ENCODE measurements around the gene S100A5. TPM values are rescaled to one million over a fixed set of nuclear protein-coding genes. Genes with fewer than 3 reads are reported as not detected.

The S100A5 gene
- total RNA-seq, 1 experiment from 2014 or later: 6.0 TPM

GRCh38 chr1:153503766-153504165 lies 37.0 kb downstream of the S100A5 start:
- no peak for ATAC-seq
- BruUV-seq (replicated peaks): no TSS peak

More at GRCh38 chr1:153503766-153504165, 37.0 kb downstream of the S100A5 start:
- H3K4me3 ChIP-seq (replicated peaks in 1 of 2; ENCODE audit: low read depth in 1 of 2, low read length in 2 of 2): no peak overlapping the region
- H4K20me1 ChIP-seq (ENCODE audit: insufficient read depth): no peaks in the 10 kb centered on the region
- H3K9me2 ChIP-seq (ENCODE audit: insufficient read depth): no peaks in the 10 kb centered on the region
- H2AFZ ChIP-seq (ENCODE audit: low read depth, low read length, poor library complexity, severe bottlenecking): no peak overlapping the region
- H3K79me2 ChIP-seq (ENCODE audit: insufficient read depth, low read length): no peaks in the 10 kb centered on the region
- H3K4me1 ChIP-seq (ENCODE audit: control insufficient read depth in 1 of 2, insufficient read depth in 2 of 2, low read length in 2 of 2): peaks cover 14 to 31% of the 10 kb centered on the region in 2 experiments
- 0 out of 2 replicates have a peak, but pooled peaks cover 3% of the 10 kb centered on the region for H3K27me3 ChIP-seq (ENCODE audit: insufficient read depth, low read length)
- H3K9ac ChIP-seq (ENCODE audit: low read length): no peak overlapping the region
- ChIA-PET POLR2A (no interaction called here), RAD21 (ENCODE audit: low non-redundant PET in 1 of 2, low total read pairs in 2 of 2, uncharacterized antibody in 2 of 2, unreplicated experiment in 2 of 2) (no interaction called here), CTCF (no interaction called here)
- no peak overlapping the region for H3K4me2 ChIP-seq (ENCODE audit: low read length)
- H3K36me3 ChIP-seq (ENCODE audit: control insufficient read depth in 1 of 2, insufficient read depth in 2 of 2, low read length in 2 of 2): no peaks in the 10 kb centered on the region
- H3K9me3 ChIP-seq (ENCODE audit: control insufficient read depth in 1 of 2, insufficient read depth in 1 of 2, low read depth in 1 of 2, low read length in 2 of 2): no peaks in the 10 kb centered on the region
- TF ChIP-seq SIN3A (IDR thresholded peaks at IDR 0.05; ENCODE audit: low read depth) (no peak), EZH2phosphoT487 (IDR thresholded peaks at IDR 0.05; ENCODE audit: borderline replicate concordance) (no peak), YY1 (IDR thresholded peaks at IDR 0.05; ENCODE audit: extremely low read depth, insufficient replicate concordance, low read depth, low read length) (no peak), SRF (IDR thresholded peaks at IDR 0.05; ENCODE audit: low read depth) (no peak), CBX3 (IDR thresholded peaks at IDR 0.05; ENCODE audit: low read depth) (no peak), ZFX (IDR thresholded peaks at IDR 0.05) (no peak), FOSL1 (IDR thresholded peaks at IDR 0.05; ENCODE audit: low read depth) (no peak), ZNF274 (IDR thresholded peaks at IDR 0.05; ENCODE audit: low read depth, low read length) (no peak), ELF1 (IDR thresholded peaks at IDR 0.05; ENCODE audit: borderline replicate concordance, low read depth) (no peak), POLR2A (IDR thresholded peaks at IDR 0.05; ENCODE audit: borderline replicate concordance, extremely low read depth, insufficient read depth, insufficient read length) (no peak)
- TF ChIP-seq, protein P1, sequence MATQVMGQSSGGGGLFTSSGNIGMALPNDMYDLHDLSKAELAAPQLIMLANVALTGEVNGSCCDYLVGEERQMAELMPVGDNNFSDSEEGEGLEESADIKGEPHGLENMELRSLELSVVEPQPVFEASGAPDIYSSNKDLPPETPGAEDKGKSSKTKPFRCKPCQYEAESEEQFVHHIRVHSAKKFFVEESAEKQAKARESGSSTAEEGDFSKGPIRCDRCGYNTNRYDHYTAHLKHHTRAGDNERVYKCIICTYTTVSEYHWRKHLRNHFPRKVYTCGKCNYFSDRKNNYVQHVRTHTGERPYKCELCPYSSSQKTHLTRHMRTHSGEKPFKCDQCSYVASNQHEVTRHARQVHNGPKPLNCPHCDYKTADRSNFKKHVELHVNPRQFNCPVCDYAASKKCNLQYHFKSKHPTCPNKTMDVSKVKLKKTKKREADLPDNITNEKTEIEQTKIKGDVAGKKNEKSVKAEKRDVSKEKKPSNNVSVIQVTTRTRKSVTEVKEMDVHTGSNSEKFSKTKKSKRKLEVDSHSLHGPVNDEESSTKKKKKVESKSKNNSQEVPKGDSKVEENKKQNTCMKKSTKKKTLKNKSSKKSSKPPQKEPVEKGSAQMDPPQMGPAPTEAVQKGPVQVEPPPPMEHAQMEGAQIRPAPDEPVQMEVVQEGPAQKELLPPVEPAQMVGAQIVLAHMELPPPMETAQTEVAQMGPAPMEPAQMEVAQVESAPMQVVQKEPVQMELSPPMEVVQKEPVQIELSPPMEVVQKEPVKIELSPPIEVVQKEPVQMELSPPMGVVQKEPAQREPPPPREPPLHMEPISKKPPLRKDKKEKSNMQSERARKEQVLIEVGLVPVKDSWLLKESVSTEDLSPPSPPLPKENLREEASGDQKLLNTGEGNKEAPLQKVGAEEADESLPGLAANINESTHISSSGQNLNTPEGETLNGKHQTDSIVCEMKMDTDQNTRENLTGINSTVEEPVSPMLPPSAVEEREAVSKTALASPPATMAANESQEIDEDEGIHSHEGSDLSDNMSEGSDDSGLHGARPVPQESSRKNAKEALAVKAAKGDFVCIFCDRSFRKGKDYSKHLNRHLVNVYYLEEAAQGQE (IDR thresholded peaks at IDR 0.05; ENCODE audit: low read depth): no peak
- no peak overlapping the region for H3K27ac ChIP-seq (ENCODE audit: low read depth, low read length)
- no peak for DNase-seq (ENCODE audit: low read depth, low spot score)
- intact Hi-C loops (cut with micrococcal nuclease): no loop called here
